Psoas muscle (tissue), 8 donors: Measurements from ENCODE around the gene CEBPG. TPM values are rescaled to one million over a fixed set of nuclear protein-coding genes. Genes with fewer than 3 reads are reported as not detected.
A peak's percentile ranks its signal among the peaks of the same experiment; 100 is the strongest.

ENCODE experiments used
- ATAC-seq, 4 donors: fragments of 200-7000 bp; cut with Tn5 transposase; one replicate each; pipeline ENCODE4 v1.9.1; 2020; ENCODE audit warnings: moderate library complexity in 3 of 4, mild to moderate bottlenecking in 2 of 4
- DNase-seq, 2 donors: peaks; one replicate each; pipeline ENCODE4 v3.0.0-alpha.2; 2020
- H3K27ac ChIP-seq: fragments of 200-600 bp; one replicate; pipeline ENCODE4 v1.8.0; 2022
- H3K27me3 ChIP-seq, 3 donors: fragments of 200-600 bp in 1 of 3; one replicate each; pipeline versions ENCODE4 v1.6.1 to v1.8.0; 2013 to 2022; ENCODE audit warnings: low read length in 2 of 3, mild to moderate bottlenecking in 2 of 3, moderate library complexity in 1 of 3; ENCODE audit not compliant: insufficient read depth in 3 of 3
- H3K36me3 ChIP-seq, 2 donors: fragments of 200-600 bp in 1 of 2; one replicate each; pipeline versions ENCODE4 v1.6.1 to v1.8.0; 2013 to 2022; ENCODE audit warnings: low read depth in 1 of 2, mild to moderate bottlenecking in 1 of 2, moderate library complexity in 1 of 2; ENCODE audit not compliant: insufficient read depth in 1 of 2
- H3K4me1 ChIP-seq: fragments of 200-600 bp; one replicate; pipeline ENCODE4 v1.8.0; 2022
- H3K4me3 ChIP-seq: fragments of 200-600 bp; one replicate; pipeline ENCODE4 v1.8.0; 2022; ENCODE audit warnings: mild to moderate bottlenecking
- H3K9me3 ChIP-seq: fragments of 200-600 bp; one replicate; pipeline ENCODE4 v1.8.0; 2022
- CTCF ChIP-seq: fragments of 200-600 bp; IDR thresholded peaks from one replicate; pipeline ENCODE4 v1.8.0; 2022; ENCODE audit warnings: antibody characterized with exemption
- WGBS, 3 donors: extraction: QIAGEN DNeasy Blood & Tissue Kit; methylation state at CpG; one replicate each; pipeline versions ENCODE4 v1.1.6 to v1.1.7; 2013; 5-methylcytosine and 5-hydroxymethylcytosine counted together
- intact Hi-C, 2 donors: fragments of 100-400 bp; cut with DNase I; formaldehyde crosslinking; loops; one replicate each; pipeline versions ENCODE4 v1.11.0 to v1.14.2; 2022
- polyA plus RNA-seq, 3 donors: library from polyadenylated mRNA; stranded (reverse); fragments of 200-250 nt; gene quantifications; one replicate each; pipeline ENCODE4 v1.2.3, GENCODE V29; 2013
- total RNA-seq, 4 donors: library from RNA; stranded (reverse); fragmentation: NEBNext Ultra II Directional in 2 of 4; extraction: Animal tissue kit (Norgen Biotek cat#: 25700) in 2 of 4; gene quantifications; one replicate each; pipeline versions ENCODE4 v1.2.1 to v1.2.4, GENCODE V29; 2021 to 2023
- donor health status: healthy with polysubstance abuse.
- donor health status: DM: no; HTN: no; CAD: no; lungs with moderate emphysema.
- donor health status: Bipolar disorder and iron deficiency.
- donor health status: healthy.
- donor health status: DM: yes; HTN: yes; CAD: no.
- donor health status: DM: no; HTN: no; CAD: no.
- donor health status: DM: no; HTN: no; CAD: no.
- donor health status: DM: yes; HTN: yes; CAD: no.

Gene CEBPG
- total and polyA plus RNA-seq, 7 donors: 29.9 to 95.7 (median 50.1) TPM

DNA sequence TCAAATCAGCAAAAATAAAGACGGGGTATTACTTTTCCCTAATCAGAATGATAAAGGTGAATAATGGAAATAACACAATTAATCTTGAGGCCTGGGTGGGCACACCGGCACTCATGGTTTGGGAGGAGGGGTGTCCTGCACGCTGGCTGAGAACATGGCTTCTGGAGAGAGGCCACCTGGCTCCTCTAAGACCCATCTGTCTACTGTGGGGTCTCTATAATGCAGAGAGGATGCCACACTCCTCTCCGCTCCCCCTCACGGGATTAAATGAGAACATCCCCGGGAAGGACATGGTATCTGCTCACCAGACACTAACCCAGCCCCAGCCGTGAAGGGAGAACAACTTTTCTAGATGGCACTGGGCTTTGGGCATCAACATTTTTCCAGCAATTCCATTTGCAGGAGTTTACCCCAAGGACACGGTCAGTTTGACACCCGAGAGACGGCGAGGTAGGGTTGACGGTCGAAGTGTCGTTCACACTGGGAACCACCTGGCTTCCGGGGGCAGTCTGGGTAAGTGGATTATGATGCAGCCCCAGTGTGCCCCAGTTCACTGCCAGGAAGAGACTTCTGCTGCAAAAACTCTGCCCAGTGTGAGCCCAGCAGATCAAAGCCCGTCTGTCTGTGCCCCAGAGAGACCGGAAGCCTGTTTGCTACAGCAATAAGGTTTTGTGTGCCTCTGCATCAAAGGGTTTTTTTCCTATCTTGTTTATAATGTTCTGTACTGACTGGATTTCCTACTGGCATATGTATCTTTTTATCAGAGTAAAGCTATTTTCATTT is 56.6 kb downstream of the CEBPG start:
- ATAC-seq: no peak
- 49 to 64% (median 53%) methylated on average over 17 of the region's 17 CpGs for WGBS, 3 donors

GRCh38 chr19:33430674-33431277 is 57.3 kb downstream of the CEBPG start:
- Histone ChIP-seq H3K27me3 (peaks cover 0 to 2% (median 0%) of the 10 kb centered on the region in 3 donors), H3K4me1 (no peaks in the 10 kb centered on the region), H3K27ac (no peak overlapping the region), H3K36me3 (peaks cover 0 to 2% of the 10 kb centered on the region in 2 donors), H3K9me3 (no peaks in the 10 kb centered on the region), H3K4me3 (no peak overlapping the region)
- ATAC-seq (peak; percentile 78 to 91 (median 83)), DNase-seq (peak; percentile 65 to 84)
- intact Hi-C loops: loop anchor here (1.0 to 5.0 kb wide), 2 partner anchors 339 to 342 kb away; no protein-coding TSS in a partner anchor
- peak; percentile 76 for TF ChIP-seq CTCF
- WGBS, 3 donors: 26 to 30% (median 29%) methylated on average over 13 of the region's 13 CpGs

More for the DNA sequence above, 56.6 kb downstream of the CEBPG start:
- Histone ChIP-seq H3K27ac (no peak overlapping the region), H3K36me3 (no peaks in the 10 kb centered on the region), H3K4me1 (no peaks in the 10 kb centered on the region), H3K4me3 (no peak overlapping the region), H3K27me3 (peaks cover 0 to 2% (median 0%) of the 10 kb centered on the region in 3 donors), H3K9me3 (no peaks in the 10 kb centered on the region)
- no peak for TF ChIP-seq CTCF
- intact Hi-C loops: loop anchor here (5.0 to 10.0 kb wide), 2 partner anchors 342 to 715 kb away; no protein-coding TSS in a partner anchor
- DNase-seq: peak in 1 of 2 donors; percentile 26

GRCh38 chr19:33432015-33432414 is 58.5 kb downstream of the CEBPG start:
- no peak overlapping the region for H3K4me3 ChIP-seq
- no peak overlapping the region for H3K27ac ChIP-seq
- DNase-seq (no peak), ATAC-seq (no peak)
- 24 to 43% (median 25%) methylated on average over 5 of the region's 5 CpGs for WGBS, 3 donors
- TF ChIP-seq CTCF: no peak
- peaks cover 0 to 4% of the 10 kb centered on the region in 2 donors for H3K36me3 ChIP-seq
- no peaks in the 10 kb centered on the region for H3K4me1 ChIP-seq
- H3K9me3 ChIP-seq: no peaks in the 10 kb centered on the region
- intact Hi-C loops: loop anchor here in 1 of 2 donors (5.0 kb wide), 1 partner anchor 340 kb away; no protein-coding TSS in a partner anchor
- H3K27me3 ChIP-seq: peaks cover 0 to 2% (median 0%) of the 10 kb centered on the region in 3 donors

Other genes starting within 250 kb of the CEBPG start
- gene WDR88, start 241.6 kb upstream of the CEBPG start, total RNA-seq: not detected
- under 1 TPM in 1 of 3 donors, not detected in 2; 0.06 TPM for gene WDR88, start 241.6 kb upstream of the CEBPG start, polyA plus RNA-seq
- 10 to 100 TPM; 16.1 to 23.9 (median 19.6) TPM for gene LRP3, start 179.4 kb upstream of the CEBPG start, total RNA-seq
- gene LRP3, start 179.4 kb upstream of the CEBPG start, polyA plus RNA-seq: 10 to 100 TPM; 10.7 to 25.1 (median 15.9) TPM
- gene SLC7A10, start 147.9 kb upstream of the CEBPG start, total RNA-seq: under 1 TPM in 1 of 4 donors, not detected in 3; 0.13 TPM
- under 1 TPM; 0.03 to 0.43 (median 0.15) TPM for gene SLC7A10, start 147.9 kb upstream of the CEBPG start, polyA plus RNA-seq
- 10 to 100 TPM in 2 of 4 donors, 1 to 10 TPM in 2; 7.7 to 50.7 (median 11.5) TPM for gene CEBPA, start 71.2 kb upstream of the CEBPG start, total RNA-seq
- 10 to 100 TPM in 1 of 3 donors, 1 to 10 TPM in 2; 5.8 to 27.6 (median 6.8) TPM for gene CEBPA, start 71.2 kb upstream of the CEBPG start, polyA plus RNA-seq
- gene PEPD, start 148.1 kb downstream of the CEBPG start, total RNA-seq: 10 to 100 TPM; 26.3 to 37.1 (median 35.6) TPM
- gene PEPD, start 148.1 kb downstream of the CEBPG start, polyA plus RNA-seq: 10 to 100 TPM; 34.2 to 40.2 (median 35.1) TPM
- under 1 TPM in 3 of 4 donors, not detected in 1; 0.23 to 0.60 (median 0.42) TPM for gene CHST8, start 248.2 kb downstream of the CEBPG start, total RNA-seq
- under 1 TPM; 0.05 to 0.23 (median 0.10) TPM for gene CHST8, start 248.2 kb downstream of the CEBPG start, polyA plus RNA-seq